Measurements from ENCODE around the gene SIN3B. TPM values are rescaled to one million over a fixed set of nuclear protein-coding genes. Genes with fewer than 3 reads are reported as not detected.
"Not testable (repeated sequence)": the region's sequence is repeated elsewhere in the genome, so short reads cannot be mapped to it uniquely, and the experiment has no call there.

Gene SIN3B
- total and polyA plus RNA-seq, 2 of the 13 experiments (the other 11 are each of a cell fraction or from before 2014, with no cell fraction given): 12.9 to 25.7 TPM

DNA sequence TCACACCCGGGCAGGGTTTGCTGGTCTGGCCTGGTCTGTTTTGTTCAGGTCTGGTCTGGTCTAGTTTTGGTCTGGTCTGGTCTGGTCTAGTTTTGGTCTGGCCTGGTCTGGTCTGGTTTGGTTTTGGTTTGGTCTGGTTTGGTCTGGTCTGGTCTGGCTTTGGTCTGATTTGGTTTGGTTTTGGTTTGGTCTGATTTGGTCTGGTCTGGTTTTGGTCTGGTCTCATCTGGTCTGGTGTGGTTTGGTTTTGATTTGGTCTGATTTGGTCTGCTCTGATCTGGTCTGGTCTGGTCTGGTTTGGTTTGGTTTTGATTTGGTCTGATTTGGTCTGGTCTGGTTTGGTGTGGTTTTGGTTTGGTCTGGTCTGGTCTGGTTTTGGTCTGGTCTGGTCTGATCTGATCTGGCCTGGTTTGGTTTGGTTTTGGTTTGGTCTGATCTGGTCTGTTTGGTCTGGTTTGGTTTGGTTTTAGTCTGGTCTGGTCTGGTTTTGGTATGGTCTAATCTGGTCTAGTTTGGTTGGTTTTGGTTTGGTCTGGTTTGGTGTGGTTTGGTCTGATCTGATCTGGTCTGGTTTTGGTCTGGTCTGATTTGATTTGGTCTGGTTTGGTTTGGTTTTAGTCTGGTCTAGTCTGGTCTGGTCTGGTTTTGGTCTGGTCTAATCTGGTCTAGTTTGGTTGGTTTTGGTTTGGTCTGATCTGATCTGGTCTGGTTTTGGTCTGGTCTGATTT lies 45.2 kb downstream of the SIN3B start:
- no peak for DNase-seq (ENCODE audit: low spot score)
- CTCF ChIA-PET (ENCODE audit: low intra/inter-chr PET ratio, low total read pairs): no interaction called here
- H3K4me3 ChIP-seq (replicated peaks in 1 of 3; ENCODE audit: insufficient read depth in 1 of 3, low read depth in 2 of 3, low read length in 3 of 3): no peak overlapping the region
- WGBS (ENCODE audit: low lambda C conversion rate): 86% methylated on average over 1 of the region's 1 CpG
- H3K27ac ChIP-seq (ENCODE audit: extremely low read length, insufficient read depth, low read length): no peak overlapping the region
- no peak overlapping the region for H3K4me2 ChIP-seq (ENCODE audit: low read depth, low read length)
- no peak overlapping the region for H3K9ac ChIP-seq (ENCODE audit: insufficient read depth, low read depth, low read length)
- no peak overlapping the region for H2AFZ ChIP-seq (ENCODE audit: low read length)
- TF ChIP-seq FOXP1 (IDR thresholded peaks at IDR 0.05) (no peak), FOXP1 (CRISPR knock-in tag; IDR thresholded peaks at IDR 0.05) (no peak), KLF6 (CRISPR knock-in tag; IDR thresholded peaks at IDR 0.05) (no peak), SRSF4 (IDR thresholded peaks at IDR 0.05; ENCODE audit: low read depth, low read length, poor library complexity, severe bottlenecking) (no peak), MLLT10 (CRISPR knock-in tag; IDR thresholded peaks at IDR 0.05) (no peak)
- TF ChIP-seq, protein P1, sequence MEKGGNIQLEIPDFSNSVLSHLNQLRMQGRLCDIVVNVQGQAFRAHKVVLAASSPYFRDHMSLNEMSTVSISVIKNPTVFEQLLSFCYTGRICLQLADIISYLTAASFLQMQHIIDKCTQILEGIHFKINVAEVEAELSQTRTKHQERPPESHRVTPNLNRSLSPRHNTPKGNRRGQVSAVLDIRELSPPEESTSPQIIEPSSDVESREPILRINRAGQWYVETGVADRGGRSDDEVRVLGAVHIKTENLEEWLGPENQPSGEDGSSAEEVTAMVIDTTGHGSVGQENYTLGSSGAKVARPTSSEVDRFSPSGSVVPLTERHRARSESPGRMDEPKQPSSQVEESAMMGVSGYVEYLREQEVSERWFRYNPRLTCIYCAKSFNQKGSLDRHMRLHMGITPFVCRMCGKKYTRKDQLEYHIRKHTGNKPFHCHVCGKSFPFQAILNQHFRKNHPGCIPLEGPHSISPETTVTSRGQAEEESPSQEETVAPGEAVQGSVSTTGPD (CRISPR knock-in tag; IDR thresholded peaks at IDR 0.05): 0 out of 2 replicates have a peak, but pooled peaks have one; percentile 28
- no peaks in the 10 kb centered on the region for H4K20me1 ChIP-seq (ENCODE audit: insufficient read depth, low read length)
- no peaks in the 10 kb centered on the region for H3K27me3 ChIP-seq (ENCODE audit: control insufficient read depth in 1 of 2, insufficient read depth in 2 of 2, low read length in 2 of 2)
- no peaks in the 10 kb centered on the region for H3K4me1 ChIP-seq (ENCODE audit: insufficient read depth, low read length)
- POLR2A ChIA-PET: no interaction called here
- peaks cover 22 to 55% of the 10 kb centered on the region in 2 experiments; a peak in 4 of 5 replicates for H3K36me3 ChIP-seq (replicated peaks in 1 of 2; ENCODE audit: control insufficient read depth in 1 of 2, insufficient read depth in 2 of 2, low read length in 2 of 2)
- H3K79me2 ChIP-seq (ENCODE audit: insufficient read depth, low read length): peaks cover 8% of the 10 kb centered on the region
- intact Hi-C loops (cut with micrococcal nuclease; ENCODE audit: unreplicated experiment): no loop called here
- no peak for ATAC-seq
- H3K9me3 ChIP-seq (ENCODE audit: low read length): no peaks in the 10 kb centered on the region
- BruUV-seq (replicated peaks): no TSS peak
- FAIRE-seq: peak; percentile 56
- in situ Hi-C loops (cut with HindIII; ENCODE audit: extremely low pct_ligation_motif_present, low pct_unique_long_range_greater_than_20kb): no loop called here

DNA sequence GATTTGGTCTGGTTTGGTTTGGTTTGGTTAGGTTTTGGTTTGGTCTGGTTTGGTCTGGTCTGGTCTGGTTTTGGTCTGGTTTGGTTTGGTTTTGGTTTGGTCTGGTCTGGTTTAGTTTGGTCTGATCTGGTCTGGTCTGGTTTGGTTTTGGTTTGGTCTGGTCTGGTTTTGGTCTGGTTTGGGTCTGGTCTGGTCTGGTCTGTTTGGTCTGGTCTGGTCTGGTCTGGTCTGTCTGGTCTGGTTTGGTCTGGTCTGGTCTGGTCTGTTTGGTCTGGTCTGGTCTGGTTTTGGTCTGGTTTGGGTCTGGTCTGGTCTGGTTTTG lies 45.7 kb downstream of the SIN3B start:
- H4K20me1 ChIP-seq (ENCODE audit: insufficient read depth, low read length); H3K9me3 ChIP-seq (ENCODE audit: low read length); H3K4me2 ChIP-seq (ENCODE audit: low read depth, low read length); intact Hi-C loops (cut with micrococcal nuclease; ENCODE audit: unreplicated experiment); BruUV-seq (replicated peaks); H3K4me1 ChIP-seq (ENCODE audit: insufficient read depth, low read length); ATAC-seq; H3K4me3 ChIP-seq (replicated peaks in 1 of 3; ENCODE audit: insufficient read depth in 1 of 3, low read depth in 2 of 3, low read length in 3 of 3); H3K27me3 ChIP-seq (ENCODE audit: control insufficient read depth in 1 of 2, insufficient read depth in 2 of 2, low read length in 2 of 2); DNase-seq (ENCODE audit: low spot score); H3K79me2 ChIP-seq (ENCODE audit: insufficient read depth, low read length); CTCF ChIA-PET (ENCODE audit: low intra/inter-chr PET ratio, low total read pairs); POLR2A ChIA-PET; H3K9ac ChIP-seq (ENCODE audit: insufficient read depth, low read depth, low read length); H2AFZ ChIP-seq (ENCODE audit: low read length); FAIRE-seq; H3K27ac ChIP-seq (ENCODE audit: extremely low read length, insufficient read depth, low read length); in situ Hi-C loops (cut with HindIII; ENCODE audit: extremely low pct_ligation_motif_present, low pct_unique_long_range_greater_than_20kb): not testable (repeated sequence)
- H3K36me3 ChIP-seq (replicated peaks in 1 of 2; ENCODE audit: control insufficient read depth in 1 of 2, insufficient read depth in 2 of 2, low read length in 2 of 2): peaks cover 19 to 53% of the 10 kb centered on the region in 2 experiments; a peak in 4 of 5 replicates
